Epithelial cell of esophagus (primary cell): ENCODE results near the gene ZIC2.

ENCODE experiments used
- DNase-seq: peaks from one replicate; pipeline ENCODE4 v3.0.0; 2010; ENCODE audit warnings: low read depth
- H3K4me3 ChIP-seq: 2 replicates; pipeline ENCODE4 v1.5.1; 2011; ENCODE audit warnings: mild to moderate bottlenecking, low read length, control low read depth
- CTCF ChIP-seq: IDR thresholded peaks from 2 replicates; pipeline ENCODE4 v1.5.1; 2011; ENCODE audit warnings: low read depth, mild to moderate bottlenecking, low read length, control low read depth, inconsistent platforms; ENCODE audit not compliant: insufficient read depth; ENCODE audit errors: missing control alignments

ZIC2 gene

GRCh38 chr13:99974939-99975561 is 6.5 kb upstream of the ZIC2 start:
- no peak for TF ChIP-seq CTCF
- no peak overlapping the region for H3K4me3 ChIP-seq
- no peak for DNase-seq

- no peak for DNase-seq
- no peak for TF ChIP-seq CTCF
- H3K4me3 ChIP-seq = no peak overlapping the region
Observed at GRCh38 chr13:99975626-99976025, 6.0 kb upstream of the ZIC2 start.

- no peak for TF ChIP-seq CTCF
- DNase-seq = no peak
- no peak overlapping the region for H3K4me3 ChIP-seq
Observed at GRCh38 chr13:99976575-99976974, 5.0 kb upstream of the ZIC2 start.

GRCh38 chr13:99977334-99977911 is 4.2 kb upstream of the ZIC2 start:
- H3K4me3 ChIP-seq = no peak overlapping the region
- DNase-seq = no peak
- no peak for TF ChIP-seq CTCF

GRCh38 chr13:99977912-99978798 is 3.4 kb upstream of the ZIC2 start:
- H3K4me3 ChIP-seq = no peak overlapping the region
- TF ChIP-seq CTCF = no peak
- DNase-seq = no peak

- TF ChIP-seq CTCF = no peak
- no peak overlapping the region for H3K4me3 ChIP-seq
- DNase-seq = no peak
Observed at GRCh38 chr13:99978799-99979452, 2.7 kb upstream of the ZIC2 start.
